Skeletal muscle tissue (tissue), 4 donors: Measurements from ENCODE around the gene PAFAH1B2. TPM values are rescaled to one million over a fixed set of nuclear protein-coding genes. Genes with fewer than 3 reads are reported as not detected.
A peak's percentile ranks its signal among the peaks of the same experiment; 100 is the strongest.

ENCODE experiments used
- H3K27ac ChIP-seq: one replicate; pipeline ENCODE4 v1.7.0; 2013; ENCODE audit warnings: mild to moderate bottlenecking, low read depth, low read length, inconsistent platforms
- H3K27me3 ChIP-seq, 3 donors: one replicate each; pipeline ENCODE4 v1.7.0; 2013; ENCODE audit warnings: low read length in 3 of 3; ENCODE audit not compliant: control insufficient read depth in 3 of 3, insufficient read depth in 3 of 3
- H3K36me3 ChIP-seq, 3 donors: one replicate each; pipeline ENCODE4 v1.7.0; 2013; ENCODE audit warnings: low read length in 3 of 3; ENCODE audit not compliant: control insufficient read depth in 3 of 3, insufficient read depth in 3 of 3
- H3K4me1 ChIP-seq, 3 donors: one replicate each; pipeline ENCODE4 v1.7.0; 2013; ENCODE audit warnings: low read length in 3 of 3, mild to moderate bottlenecking in 3 of 3; ENCODE audit not compliant: control insufficient read depth in 3 of 3, insufficient read depth in 3 of 3
- H3K4me3 ChIP-seq, 3 donors: one replicate each; pipeline ENCODE4 v1.7.0; 2013; ENCODE audit warnings: low read length in 3 of 3
- H3K9ac ChIP-seq, 3 donors: one replicate each; pipeline ENCODE4 v1.7.0; 2013; ENCODE audit warnings: low read length in 3 of 3, mild to moderate bottlenecking in 3 of 3, moderate library complexity in 2 of 3, low read depth in 1 of 3
- H3K9me3 ChIP-seq, 3 donors: one replicate each; pipeline ENCODE4 v1.7.0; 2013; ENCODE audit warnings: low read length in 3 of 3; ENCODE audit not compliant: control insufficient read depth in 3 of 3
- total RNA-seq: library from RNA; depleted of rRNA; stranded (reverse); fragments of >200 nt; gene quantifications from one replicate; pipeline ENCODE4 v1.2.3, GENCODE V29; 2014
- donor health status: Osteomylitis.

Gene PAFAH1B2
- total RNA-seq, 1 donor from 2014 or later = 75.2 TPM

DNA sequence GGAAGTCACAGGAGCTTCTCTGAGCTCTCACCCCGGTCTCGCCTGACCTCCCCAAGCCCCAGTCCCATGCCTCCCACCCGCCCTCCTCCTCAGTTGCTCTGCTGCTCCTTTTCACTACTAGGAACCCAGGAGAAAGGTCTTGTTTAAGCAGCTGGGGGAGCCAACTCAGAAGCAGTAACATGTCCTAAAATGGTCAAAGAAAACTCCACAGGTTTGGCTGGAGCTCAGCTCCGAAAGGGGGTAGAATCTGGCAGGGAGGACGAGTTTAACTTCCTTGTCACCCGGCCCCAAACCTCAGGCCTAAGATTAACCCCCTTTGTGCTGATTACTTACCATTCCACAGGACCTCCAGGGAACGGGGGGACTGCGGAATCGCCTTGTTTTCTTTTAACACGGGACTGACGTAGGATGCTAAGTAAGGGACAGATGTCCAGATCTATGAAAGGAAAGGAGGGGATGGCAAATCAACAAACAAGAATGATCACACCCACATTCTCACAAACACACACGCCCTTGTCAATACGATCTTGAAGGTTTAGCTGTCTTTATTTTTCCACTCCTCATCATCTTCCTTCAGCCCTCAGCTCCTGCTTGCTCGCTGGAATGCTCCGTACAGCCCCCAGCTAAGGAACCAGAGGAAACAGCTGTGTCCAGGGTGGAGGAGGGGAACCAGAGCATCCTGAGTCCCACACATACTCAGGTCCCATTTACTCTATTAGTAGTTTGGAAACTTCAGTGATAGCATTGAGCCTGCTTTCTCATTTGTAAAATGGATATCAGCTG is 74.2 kb downstream of the PAFAH1B2 start:
- Histone ChIP-seq H3K4me1 (peaks cover 53 to 60% (median 58%) of the 10 kb centered on the region in 3 donors), H3K4me3 (no peak overlapping the region), H3K9me3 (no peaks in the 10 kb centered on the region), H3K36me3 (peaks cover 50 to 56% (median 52%) of the 10 kb centered on the region in 3 donors), H3K9ac (peak overlapping the region in 2 of 3 donors; percentile 42 to 47), H3K27me3 (no peaks in the 10 kb centered on the region), H3K27ac (peak overlapping the region; percentile 92)

DNA sequence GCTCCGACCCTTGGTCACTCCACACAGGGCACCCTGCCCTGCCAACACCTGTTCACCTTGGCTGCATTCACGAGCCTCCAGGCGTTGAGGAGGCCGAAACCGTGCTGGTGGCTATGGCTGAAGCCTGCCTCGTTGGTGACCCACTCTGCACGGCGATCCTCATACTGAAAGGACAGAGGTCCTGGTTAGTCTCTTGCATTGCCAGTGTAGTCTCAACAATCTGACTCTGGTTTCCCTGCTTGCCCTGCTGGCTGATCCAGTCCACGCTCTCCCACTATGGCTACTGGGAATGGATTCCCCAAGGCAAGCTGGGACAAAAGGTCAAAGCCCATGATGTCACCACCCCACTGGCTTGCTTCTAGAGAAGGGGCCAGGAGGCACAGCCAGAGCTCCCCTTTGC is 74.9 kb downstream of the PAFAH1B2 start:
- H3K4me3 ChIP-seq = no peak overlapping the region
- H3K4me1 ChIP-seq = peaks cover 56 to 60% (median 58%) of the 10 kb centered on the region in 3 donors
- H3K9ac ChIP-seq = peak overlapping the region in 2 of 3 donors; percentile 42 to 47

DNA sequence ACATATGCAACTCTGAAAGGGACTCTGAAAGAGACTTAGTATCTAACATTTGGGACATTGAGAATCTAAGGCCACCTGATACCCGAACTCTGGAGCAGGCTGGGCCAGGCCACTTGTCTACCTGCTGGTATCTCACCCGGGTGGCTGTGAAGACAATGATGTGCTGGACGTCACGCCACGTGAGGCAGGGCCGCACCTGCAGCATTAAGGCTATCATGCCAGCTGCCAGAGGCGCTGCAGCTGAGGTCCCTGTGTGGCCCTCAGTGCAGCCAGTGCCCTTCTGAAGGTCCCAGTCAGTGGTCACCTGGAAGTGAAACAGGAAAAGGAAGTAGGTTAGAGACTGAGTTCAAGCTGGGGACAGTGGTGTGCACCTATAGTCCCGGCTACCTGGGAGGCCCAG is 75.4 kb downstream of the PAFAH1B2 start:
- Histone ChIP-seq H3K4me1 (peaks cover 56 to 60% (median 58%) of the 10 kb centered on the region in 3 donors), H3K27ac (peak overlapping the region; percentile 92), H3K36me3 (peaks cover 53 to 60% (median 55%) of the 10 kb centered on the region in 3 donors), H3K4me3 (no peak overlapping the region), H3K27me3 (no peaks in the 10 kb centered on the region), H3K9me3 (no peaks in the 10 kb centered on the region), H3K9ac (no peak overlapping the region)

More for the DNA sequence above, 74.9 kb downstream of the PAFAH1B2 start:
- Histone ChIP-seq H3K27me3 (no peaks in the 10 kb centered on the region), H3K9me3 (no peaks in the 10 kb centered on the region), H3K36me3 (peaks cover 55 to 60% (median 55%) of the 10 kb centered on the region in 3 donors), H3K27ac (peak overlapping the region; percentile 92)

DNA sequence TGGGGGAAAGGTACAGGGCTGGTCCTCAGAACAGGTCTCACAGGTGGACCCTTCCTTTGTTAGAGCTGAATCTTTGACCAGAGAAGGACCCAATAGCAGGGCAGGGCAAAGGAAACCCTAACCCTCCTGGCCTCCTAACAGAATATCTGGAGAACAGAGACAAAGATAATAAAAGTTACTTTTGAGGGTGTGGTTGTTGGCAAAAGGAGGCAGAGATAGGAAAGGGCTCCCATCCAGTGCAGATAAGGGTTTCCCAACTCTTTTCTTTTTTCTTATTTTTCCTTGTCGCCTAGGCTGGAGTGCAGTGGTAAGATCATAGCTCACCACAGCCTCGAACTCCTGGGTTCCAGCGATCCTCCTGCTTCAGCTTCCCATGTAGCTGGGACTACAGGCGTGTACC is 75.9 kb downstream of the PAFAH1B2 start:
- Histone ChIP-seq H3K27ac (peak overlapping the region; percentile 92), H3K4me3 (peak overlapping the region in 1 of 3 donors; percentile 23), H3K27me3 (no peaks in the 10 kb centered on the region), H3K36me3 (peaks cover 50 to 59% (median 53%) of the 10 kb centered on the region in 3 donors), H3K4me1 (peaks cover 56 to 60% (median 58%) of the 10 kb centered on the region in 3 donors), H3K9me3 (no peaks in the 10 kb centered on the region), H3K9ac (peak overlapping the region in 1 of 3 donors; percentile 72)

DNA sequence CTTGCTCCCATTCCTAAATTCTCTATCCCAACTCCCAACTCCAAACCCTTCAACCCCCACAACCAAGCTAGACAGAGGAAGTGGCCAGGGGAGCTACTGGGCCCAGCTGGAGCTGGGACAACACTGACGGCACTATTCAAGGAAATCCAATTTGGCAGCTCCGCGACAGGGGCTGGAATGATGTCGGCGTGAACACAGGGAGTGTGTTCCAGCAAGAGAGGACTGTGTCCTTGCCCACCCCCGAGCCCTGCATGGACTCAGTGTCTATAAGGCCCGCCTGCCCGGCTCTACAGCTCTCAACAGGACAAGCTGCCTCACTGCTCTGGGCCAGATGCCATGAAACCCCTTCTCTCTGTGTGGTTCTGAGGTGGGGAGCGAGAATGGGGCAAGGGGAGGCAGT is 76.5 kb downstream of the PAFAH1B2 start:
- Histone ChIP-seq H3K4me1 (peaks cover 56 to 60% (median 58%) of the 10 kb centered on the region in 3 donors), H3K4me3 (peak overlapping the region; percentile 15 to 52 (median 45)), H3K9me3 (no peaks in the 10 kb centered on the region), H3K9ac (peak overlapping the region; percentile 54 to 72 (median 71)), H3K27me3 (no peaks in the 10 kb centered on the region), H3K36me3 (peaks cover 50 to 61% (median 58%) of the 10 kb centered on the region in 3 donors), H3K27ac (peak overlapping the region; percentile 92)

DNA sequence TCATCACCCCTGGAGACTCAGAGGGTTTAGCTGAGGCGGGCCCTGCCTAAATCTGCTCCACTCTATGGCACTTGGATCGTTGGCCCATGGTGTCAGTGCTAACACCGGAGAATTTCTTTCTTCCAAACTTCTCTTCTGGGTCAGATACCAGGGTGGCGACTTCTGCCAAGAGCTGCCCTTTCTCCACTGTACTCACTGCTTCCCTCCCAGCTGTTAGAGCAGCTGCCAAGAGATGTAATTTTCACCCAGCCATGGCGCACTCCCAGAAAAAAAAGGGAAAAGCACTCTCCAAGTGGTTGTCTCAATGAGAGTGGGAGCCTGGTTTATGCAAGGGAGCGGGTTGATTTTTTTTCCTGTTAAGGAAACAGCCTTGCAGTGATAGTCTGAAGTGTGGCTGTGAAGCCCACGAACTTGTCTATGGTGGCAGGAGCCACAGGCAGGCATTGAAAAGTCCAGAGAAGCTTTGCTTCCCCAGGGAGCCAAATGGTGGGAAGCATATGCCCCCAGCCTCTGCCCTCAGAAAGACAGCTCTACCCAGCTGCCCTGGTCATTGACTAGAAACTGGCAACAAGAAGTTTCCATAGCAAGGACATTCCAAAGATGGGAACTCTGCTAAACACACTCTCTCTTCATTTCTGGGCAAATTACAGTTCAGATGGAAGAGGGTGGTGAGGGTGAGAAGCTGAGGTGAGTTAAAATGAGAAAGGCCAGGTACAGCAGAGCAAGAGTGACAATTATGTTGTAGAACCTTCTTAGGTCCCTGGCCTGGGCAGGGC is 77.1 kb downstream of the PAFAH1B2 start:
- Histone ChIP-seq H3K4me3 (peak overlapping the region; percentile 15 to 55 (median 45)), H3K4me1 (peaks cover 57 to 66% (median 58%) of the 10 kb centered on the region in 3 donors), H3K9ac (peak overlapping the region; percentile 54 to 72 (median 71)), H3K36me3 (peaks cover 44 to 60% (median 57%) of the 10 kb centered on the region in 3 donors), H3K27me3 (no peaks in the 10 kb centered on the region), H3K9me3 (no peaks in the 10 kb centered on the region), H3K27ac (peak overlapping the region; percentile 92)

DNA sequence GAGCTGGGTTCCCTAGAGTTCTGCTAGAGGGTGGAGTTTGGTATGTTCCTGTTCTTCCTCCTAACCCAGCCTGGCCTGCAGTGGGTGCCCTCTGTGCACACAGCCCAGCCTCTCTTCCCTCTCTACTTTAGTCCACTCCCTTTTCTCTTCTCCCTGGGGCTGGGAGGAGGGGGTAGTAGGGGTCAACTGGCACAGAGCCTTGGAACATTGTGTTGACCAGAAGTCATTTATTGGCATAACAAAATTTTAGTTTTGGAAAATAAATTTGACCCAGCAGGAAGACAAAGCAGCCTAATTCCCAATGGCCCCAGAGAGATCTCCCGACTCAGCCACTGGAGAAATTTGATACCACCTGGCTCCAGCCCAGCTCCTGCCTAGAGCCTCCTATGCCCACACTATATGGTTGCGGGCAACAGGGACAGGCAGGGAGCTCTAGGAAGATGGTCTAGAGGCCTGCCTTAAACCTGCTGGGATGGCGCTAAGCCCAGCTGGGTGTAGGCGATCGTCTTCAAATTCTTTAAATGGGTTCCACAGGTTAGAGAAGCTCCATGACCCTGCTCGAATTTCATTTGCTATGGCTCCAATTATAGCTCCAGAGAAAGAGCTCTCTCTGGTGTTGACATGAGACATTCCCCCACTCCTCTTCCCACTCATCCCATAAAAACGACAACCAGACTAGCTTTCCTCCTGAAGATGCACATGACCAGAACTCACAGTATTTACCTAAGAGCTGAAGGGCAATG is 77.9 kb downstream of the PAFAH1B2 start:
- H3K4me3 ChIP-seq = peak overlapping the region; percentile 15 to 55 (median 53)
- peaks cover 54 to 66% (median 56%) of the 10 kb centered on the region in 3 donors for H3K4me1 ChIP-seq
- H3K27ac ChIP-seq = peak overlapping the region; percentile 92
- no peaks in the 10 kb centered on the region for H3K9me3 ChIP-seq
- peaks cover 45 to 60% (median 54%) of the 10 kb centered on the region in 3 donors for H3K36me3 ChIP-seq
- no peaks in the 10 kb centered on the region for H3K27me3 ChIP-seq
- H3K9ac ChIP-seq = peak overlapping the region; percentile 27 to 72 (median 28)

DNA sequence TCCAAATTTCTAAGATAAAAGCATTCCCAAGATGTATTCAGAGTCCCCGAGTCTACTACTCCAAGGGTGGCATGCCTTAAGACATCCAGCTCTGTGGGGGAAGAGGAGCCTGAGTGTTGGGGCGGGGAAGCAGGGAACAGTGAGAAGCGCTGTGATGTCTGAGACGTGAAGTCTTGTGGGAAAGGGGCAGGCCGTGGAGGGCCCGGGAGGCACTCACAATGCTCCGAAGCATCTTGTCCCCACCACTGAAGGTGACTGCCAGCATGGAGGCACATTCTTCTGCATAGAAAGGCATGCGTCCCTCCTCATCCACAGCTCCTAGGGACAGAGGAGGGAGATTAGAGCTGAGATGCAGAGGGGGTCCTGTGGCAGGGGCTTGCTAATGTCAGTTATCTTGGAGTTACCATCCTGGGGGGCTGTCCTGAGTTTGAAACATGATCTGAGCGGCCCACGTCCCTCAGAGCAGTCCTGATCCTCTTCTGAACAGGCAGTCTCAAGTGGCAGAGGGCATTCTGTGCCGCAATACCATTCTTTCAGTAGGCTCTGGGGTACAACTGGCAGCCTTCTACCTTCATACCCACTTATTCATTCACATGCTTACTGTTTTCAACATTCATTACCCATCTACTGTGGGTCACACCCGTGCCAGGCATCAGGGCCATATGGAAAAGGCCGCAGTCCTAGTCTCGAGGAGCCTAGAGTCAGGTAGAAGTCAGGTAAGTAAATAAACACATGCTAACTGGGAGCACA is 79.1 kb downstream of the PAFAH1B2 start:
- H3K27ac ChIP-seq = peak overlapping the region; percentile 92
- H3K4me1 ChIP-seq = peaks cover 44 to 57% (median 52%) of the 10 kb centered on the region in 3 donors
- H3K9me3 ChIP-seq = no peaks in the 10 kb centered on the region
- peaks cover 45 to 59% (median 52%) of the 10 kb centered on the region in 3 donors for H3K36me3 ChIP-seq
- H3K4me3 ChIP-seq = no peak overlapping the region
- no peaks in the 10 kb centered on the region for H3K27me3 ChIP-seq
- H3K9ac ChIP-seq = no peak overlapping the region
